Activated CD4-positive, alpha-beta T cell treated with anti-CD3 and anti-CD28 coated beads for 24 hours (primary cell): Measurements from ENCODE around the gene ZMIZ1.

Experiments
- DNase-seq, 2 donors: peaks; one replicate each; pipeline ENCODE4 v3.0.0-alpha.2; 2020; ENCODE audit warnings: low read depth in 2 of 2

The ZMIZ1 gene

GRCh38 chr10:79232864-79233263 is 164.1 kb downstream of the ZMIZ1 start:
- DNase-seq = no peak

GRCh38 chr10:79234391-79235315 is 165.9 kb downstream of the ZMIZ1 start:
- no peak for DNase-seq

GRCh38 chr10:79235765-79236432 is 167.1 kb downstream of the ZMIZ1 start:
- no peak for DNase-seq

GRCh38 chr10:79236433-79236765 is 167.6 kb downstream of the ZMIZ1 start:
- DNase-seq = no peak

- no peak for DNase-seq
These were observed 168.8 kb downstream of the ZMIZ1 start for GRCh38 chr10:79237454-79238157.

GRCh38 chr10:79238158-79238520 is 169.4 kb downstream of the ZMIZ1 start:
- no peak for DNase-seq

- no peak for DNase-seq
These were observed 169.8 kb downstream of the ZMIZ1 start for GRCh38 chr10:79238606-79239005.

- DNase-seq = no peak
These were observed 170.6 kb downstream of the ZMIZ1 start for GRCh38 chr10:79239275-79239779.

GRCh38 chr10:79239924-79240581 is 171.3 kb downstream of the ZMIZ1 start:
- DNase-seq = no peak

GRCh38 chr10:79241629-79241989 is 172.8 kb downstream of the ZMIZ1 start:
- no peak for DNase-seq

- DNase-seq = peak; percentile 24 to 62
These were observed 173.3 kb downstream of the ZMIZ1 start for GRCh38 chr10:79241990-79242619.

- peak; percentile 32 to 49 for DNase-seq
These were observed 173.9 kb downstream of the ZMIZ1 start for GRCh38 chr10:79242620-79243152.

- DNase-seq = peak; percentile 42 to 57
These were observed 174.7 kb downstream of the ZMIZ1 start for GRCh38 chr10:79243181-79244067.

GRCh38 chr10:79244068-79244442 is 175.3 kb downstream of the ZMIZ1 start:
- no peak for DNase-seq

- no peak for DNase-seq
These were observed 176.2 kb downstream of the ZMIZ1 start for GRCh38 chr10:79244841-79245504.

- no peak for DNase-seq
These were observed 176.9 kb downstream of the ZMIZ1 start for GRCh38 chr10:79245539-79246208.

GRCh38 chr10:79246209-79246581 is 177.4 kb downstream of the ZMIZ1 start:
- DNase-seq = no peak

- no peak for DNase-seq
These were observed 178.0 kb downstream of the ZMIZ1 start for GRCh38 chr10:79246606-79247275.
